ENCODE data around the gene TICAM1.

GRCh38 chr19:4843647-4843965 is 12.1 kb upstream of the TICAM1 start:
- TF ChIP-seq TEAD4 (CRISPR knock-in tag; IDR thresholded peaks at IDR 0.05) = no peak
- TF ChIP-seq CTCF (IDR thresholded peaks at IDR 0.05) = no peak
- TF ChIP-seq ZNF281 (CRISPR knock-in tag; IDR thresholded peaks at IDR 0.05) = no peak
- no peak for TF ChIP-seq SMAD3 (CRISPR knock-in tag; IDR thresholded peaks at IDR 0.05; ENCODE audit: borderline replicate concordance)
- no peak for TF ChIP-seq NR3C1 (CRISPR knock-in tag; conservative IDR thresholded peaks at IDR 0.05; ENCODE audit: low read depth)
